ENCODE results near the gene IZUMO2. TPM values are rescaled to one million over a fixed set of nuclear protein-coding genes. Genes with fewer than 3 reads are reported as not detected.

Gene IZUMO2
- polyA plus RNA-seq, 1 experiment: not detected

DNA sequence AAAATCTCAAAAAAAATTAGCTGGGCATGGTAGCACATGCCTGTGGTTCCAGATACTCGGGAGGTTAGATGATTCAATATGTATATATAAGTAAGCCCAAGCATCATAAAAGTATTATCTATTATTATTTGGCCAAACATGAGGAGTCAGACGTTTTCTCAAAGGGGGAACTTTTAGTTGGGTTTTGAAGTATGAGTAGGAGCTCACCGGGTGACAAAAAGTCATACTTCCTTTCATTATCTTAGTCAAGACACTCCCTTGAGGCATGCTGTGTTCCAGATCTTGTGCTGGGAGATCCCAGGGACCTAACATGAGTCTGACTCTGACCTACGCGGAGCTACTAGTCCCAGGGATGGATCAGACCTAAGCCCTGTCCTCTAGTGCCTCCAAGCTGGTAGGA lies 32.1 kb upstream of the IZUMO2 start:
- ChIA-PET POLR2A (no interaction called here), CTCF (no interaction called here)
- Histone ChIP-seq H3K27ac (ENCODE audit: low read depth, low read length) (no peak overlapping the region), H3K27me3 (ENCODE audit: control insufficient read depth, insufficient read depth, low read length) (peaks cover 2% of the 10 kb centered on the region), H3K9me3 (ENCODE audit: control insufficient read depth, insufficient read depth, low read length) (no peaks in the 10 kb centered on the region; the same call in 1 of the 2 replicates), H3K4me3 (ENCODE audit: low read depth, low read length) (no peak overlapping the region)
- DNase-seq (ENCODE audit: low read depth, low spot score): no peak
- TF ChIP-seq, protein P1, sequence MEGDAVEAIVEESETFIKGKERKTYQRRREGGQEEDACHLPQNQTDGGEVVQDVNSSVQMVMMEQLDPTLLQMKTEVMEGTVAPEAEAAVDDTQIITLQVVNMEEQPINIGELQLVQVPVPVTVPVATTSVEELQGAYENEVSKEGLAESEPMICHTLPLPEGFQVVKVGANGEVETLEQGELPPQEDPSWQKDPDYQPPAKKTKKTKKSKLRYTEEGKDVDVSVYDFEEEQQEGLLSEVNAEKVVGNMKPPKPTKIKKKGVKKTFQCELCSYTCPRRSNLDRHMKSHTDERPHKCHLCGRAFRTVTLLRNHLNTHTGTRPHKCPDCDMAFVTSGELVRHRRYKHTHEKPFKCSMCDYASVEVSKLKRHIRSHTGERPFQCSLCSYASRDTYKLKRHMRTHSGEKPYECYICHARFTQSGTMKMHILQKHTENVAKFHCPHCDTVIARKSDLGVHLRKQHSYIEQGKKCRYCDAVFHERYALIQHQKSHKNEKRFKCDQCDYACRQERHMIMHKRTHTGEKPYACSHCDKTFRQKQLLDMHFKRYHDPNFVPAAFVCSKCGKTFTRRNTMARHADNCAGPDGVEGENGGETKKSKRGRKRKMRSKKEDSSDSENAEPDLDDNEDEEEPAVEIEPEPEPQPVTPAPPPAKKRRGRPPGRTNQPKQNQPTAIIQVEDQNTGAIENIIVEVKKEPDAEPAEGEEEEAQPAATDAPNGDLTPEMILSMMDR (IDR thresholded peaks at IDR 0.05; ENCODE audit: low read depth, low read length): no peak

GRCh38 chr19:50192463-50193211 lies 29.6 kb upstream of the IZUMO2 start:
- TF ChIP-seq, protein P1 (IDR thresholded peaks at IDR 0.05; ENCODE audit: low read depth, low read length): no peak
- H3K27me3 ChIP-seq (ENCODE audit: control insufficient read depth, insufficient read depth, low read length): peaks cover 3% of the 10 kb centered on the region
- H3K27ac ChIP-seq (ENCODE audit: low read depth, low read length): no peak overlapping the region
- no peak overlapping the region for H3K4me3 ChIP-seq (ENCODE audit: low read depth, low read length)
- H3K9me3 ChIP-seq (ENCODE audit: control insufficient read depth, insufficient read depth, low read length): peaks cover 11% of the 10 kb centered on the region
- ChIA-PET POLR2A (no interaction called here), CTCF (no interaction called here)
- no peak for DNase-seq (ENCODE audit: low read depth, low spot score)

- TF ChIP-seq, protein P1 (IDR thresholded peaks at IDR 0.05; ENCODE audit: low read depth, low read length): no peak
- DNase-seq (ENCODE audit: low read depth, low spot score): no peak
- ChIA-PET CTCF (no interaction called here), POLR2A (no interaction called here)
- H3K27ac ChIP-seq (ENCODE audit: low read depth, low read length): no peak overlapping the region
- peaks cover 11% of the 10 kb centered on the region for H3K9me3 ChIP-seq (ENCODE audit: control insufficient read depth, insufficient read depth, low read length)
- no peak overlapping the region for H3K4me3 ChIP-seq (ENCODE audit: low read depth, low read length)
- H3K27me3 ChIP-seq (ENCODE audit: control insufficient read depth, insufficient read depth, low read length): peaks cover 3% of the 10 kb centered on the region
These were observed 28.1 kb upstream of the IZUMO2 start for GRCh38 chr19:50191216-50191615.

DNA sequence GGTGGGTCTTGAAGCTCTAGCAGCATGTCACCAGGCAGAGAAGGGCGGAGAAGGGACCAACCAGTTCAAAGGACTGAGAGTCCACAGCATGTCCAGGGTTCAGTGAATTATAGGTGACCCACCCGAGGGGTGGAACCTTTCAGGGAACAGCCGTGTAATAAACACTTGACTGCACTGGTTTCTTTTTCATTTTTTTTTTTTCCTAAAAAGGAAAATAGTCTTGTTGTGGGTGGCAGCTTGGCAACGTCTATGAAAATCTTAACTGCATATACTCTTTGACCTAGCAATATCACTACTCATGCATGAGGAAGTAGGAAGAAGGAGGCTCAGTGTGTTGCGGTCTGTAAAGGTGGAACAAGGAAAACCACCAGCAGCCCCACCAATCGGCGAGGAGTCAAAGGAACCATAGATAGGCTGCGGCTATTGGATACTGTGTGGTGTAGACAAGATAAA lies 27.4 kb upstream of the IZUMO2 start:
- ChIA-PET POLR2A (no interaction called here), CTCF (no interaction called here)
- no peak for DNase-seq (ENCODE audit: low read depth, low spot score)
- no peak overlapping the region for H3K4me3 ChIP-seq (ENCODE audit: low read depth, low read length)
- H3K27ac ChIP-seq (ENCODE audit: low read depth, low read length): no peak overlapping the region
- TF ChIP-seq, protein P1 (IDR thresholded peaks at IDR 0.05; ENCODE audit: low read depth, low read length): no peak
- peaks cover 3% of the 10 kb centered on the region for H3K27me3 ChIP-seq (ENCODE audit: control insufficient read depth, insufficient read depth, low read length)
- H3K9me3 ChIP-seq (ENCODE audit: control insufficient read depth, insufficient read depth, low read length): peaks cover 11% of the 10 kb centered on the region

DNA sequence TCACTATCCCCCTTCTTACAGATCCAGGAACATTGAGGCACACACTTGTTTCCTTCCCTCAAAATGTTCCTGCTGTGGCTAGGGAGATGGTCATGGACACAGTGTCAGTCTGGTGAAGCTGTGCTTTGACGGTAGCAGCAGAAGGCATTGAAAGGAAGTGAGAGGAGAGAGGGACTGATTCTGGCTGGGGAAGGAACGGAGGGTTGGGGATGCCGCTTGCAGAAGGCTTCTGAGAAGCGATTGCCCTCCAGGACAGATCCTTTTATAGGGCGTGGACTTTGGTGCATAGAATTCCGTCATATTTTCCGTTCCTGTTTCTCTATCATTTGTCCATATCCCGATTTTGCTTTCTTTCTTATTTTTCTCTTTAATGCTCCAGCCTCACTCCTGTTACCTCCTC lies 26.2 kb upstream of the IZUMO2 start:
- Histone ChIP-seq H3K9me3 (ENCODE audit: control insufficient read depth, insufficient read depth, low read length) (peaks cover 11% of the 10 kb centered on the region), H3K27ac (ENCODE audit: low read depth, low read length) (no peak overlapping the region), H3K4me3 (ENCODE audit: low read depth, low read length) (no peak overlapping the region), H3K27me3 (ENCODE audit: control insufficient read depth, insufficient read depth, low read length) (peaks cover 3% of the 10 kb centered on the region)
- POLR2A ChIA-PET: no interaction called here
- DNase-seq (ENCODE audit: low read depth, low spot score): no peak
- CTCF ChIA-PET: no interaction called here
- TF ChIP-seq, protein P1 (IDR thresholded peaks at IDR 0.05; ENCODE audit: low read depth, low read length): no peak
